HepG2 (cell line): Measurements from ENCODE around the gene MLLT11. TPM values are rescaled to one million over a fixed set of nuclear protein-coding genes. Genes with fewer than 3 reads are reported as not detected.

ENCODE experiments used
- ATAC-seq: fragments of 200-7000 bp; cut with Tn5 transposase; 3 replicates; pipeline ENCODE4 v1.9.1; 2020; ENCODE audit warnings: mild to moderate bottlenecking, moderate library complexity
- BruUV-seq: library from RNA; stranded (reverse); fragments of 400-500 nt; replicated peaks from 2 replicates; lab custom pipeline; 2021; lab: Mats Ljungman, UMichigan
- CTCF ChIA-PET: fragments of 300-600 bp; formaldehyde crosslinking; extraction: SDS; loops from one replicate; lab custom pipeline; 2021; ENCODE audit warnings: low total read pairs, inconsistent platforms, low intra/inter-chr PET ratio; lab: Yijun Ruan, JAX
- POLR2A ChIA-PET: fragments of 350-600 bp; sonication (Branson Sonifier 250); formaldehyde crosslinking; loops from one replicate; lab custom pipeline; 2020; ENCODE audit warnings: antibody characterized with exemption, inconsistent platforms; lab: Yijun Ruan, JAX
- DNase-seq: peaks from one replicate; pipeline ENCODE4 v3.0.0-alpha.2; 2015; ENCODE audit warnings: low spot score
- FAIRE-seq: peaks from 3 replicates; lab custom pipeline; 2011; peaks lifted over from hg19 to GRCh38; lab: Jason Lieb, UNC
- H2AFZ ChIP-seq: one replicate; pipeline ENCODE4 v1.6.1; 2011; ENCODE audit warnings: low read length, inconsistent platforms
- H3K27ac ChIP-seq: fragments of 300-600 bp; 3 replicates; pipeline ENCODE4 v1.8.0; 2011; ENCODE audit warnings: mixed run types, mild to moderate bottlenecking, mixed read lengths, low read length, inconsistent platforms; ENCODE audit not compliant: insufficient read depth; ENCODE audit errors: extremely low read length
- H3K27me3 ChIP-seq, 2 experiments: fragments of 200-600 bp in 1 of 2; 2 replicates in 1 of 2; 3 replicates in 1 of 2; pipeline versions ENCODE4 v1.6.0 to v1.8.0; 2011; ENCODE audit warnings: low read length in 2 of 2, mild to moderate bottlenecking in 2 of 2, moderate library complexity in 2 of 2, inconsistent platforms in 1 of 2; ENCODE audit not compliant: insufficient read depth in 2 of 2, control insufficient read depth in 1 of 2
- H3K36me3 ChIP-seq, 2 experiments: fragments of 200-600 bp in 1 of 2; replicated peaks in 1 of 2; 2 replicates in 1 of 2; 3 replicates in 1 of 2; pipeline versions ENCODE4 v1.5.1 to v1.8.0; 2011; ENCODE audit warnings: low read length in 2 of 2, inconsistent platforms in 1 of 2; ENCODE audit not compliant: insufficient read depth in 2 of 2, control insufficient read depth in 1 of 2
- H3K4me1 ChIP-seq: 2 replicates; pipeline ENCODE4 v1.5.1; 2012; ENCODE audit warnings: low read length, inconsistent platforms; ENCODE audit not compliant: insufficient read depth
- H3K4me2 ChIP-seq: 2 replicates; pipeline ENCODE4 v1.6.0; 2011; ENCODE audit warnings: low read depth, low read length, inconsistent platforms
- H3K4me3 ChIP-seq, 3 experiments: fragments of 200-600 bp in 1 of 3; sonication (generic), shearing (Covaris generic) in 1 of 3; replicated peaks in 1 of 3; 2 replicates each; pipeline ENCODE4 v1.5.1; 2011 to 2016; ENCODE audit warnings: low read length in 3 of 3, inconsistent platforms in 2 of 3, low read depth in 2 of 3, mild to moderate bottlenecking in 2 of 3, control low read depth in 1 of 3, mixed read lengths in 1 of 3; ENCODE audit not compliant: insufficient read depth in 1 of 3
- H3K79me2 ChIP-seq: one replicate; pipeline ENCODE4 v1.6.1; 2011; ENCODE audit warnings: low read length, inconsistent platforms; ENCODE audit not compliant: insufficient read depth
- H3K9ac ChIP-seq: 2 replicates; pipeline ENCODE4 v1.6.0; 2011; ENCODE audit warnings: mild to moderate bottlenecking, low read depth, low read length, inconsistent platforms; ENCODE audit not compliant: insufficient read depth
- H3K9me3 ChIP-seq: 2 replicates; pipeline ENCODE4 v1.5.1; 2012; ENCODE audit warnings: mild to moderate bottlenecking, low read length
- H4K20me1 ChIP-seq: 2 replicates; pipeline ENCODE4 v1.6.0; 2011; ENCODE audit warnings: inconsistent platforms, mild to moderate bottlenecking, low read length, moderate library complexity; ENCODE audit not compliant: insufficient read depth
- FOSL1 ChIP-seq: sonication (generic); formaldehyde crosslinking; IDR thresholded peaks from 2 replicates; pipeline ENCODE4 v1.9.0; 2021; ENCODE audit warnings: missing genetic modification reagents, borderline replicate concordance
- JARID2 ChIP-seq: sonication (generic); formaldehyde crosslinking; IDR thresholded peaks from 2 replicates; pipeline ENCODE4 v1.8.1; 2023; ENCODE audit warnings: missing genetic modification reagents, inconsistent platforms; ENCODE audit not compliant: insufficient replicate concordance
- PAX8 ChIP-seq: sonication (generic); formaldehyde crosslinking; IDR thresholded peaks from 2 replicates; pipeline ENCODE4 v1.8.0; 2022; ENCODE audit warnings: mild to moderate bottlenecking, missing genetic modification reagents, borderline replicate concordance
- ZNF274 ChIP-seq: sonication (generic); formaldehyde crosslinking; IDR thresholded peaks from 2 replicates; pipeline ENCODE4 v1.5.1; 2020; ENCODE audit warnings: mild to moderate bottlenecking, missing genetic modification reagents
- WGBS: methylation state at CpG from one replicate; pipeline ENCODE4 v1.1.6; 2017; ENCODE audit warnings: low lambda C conversion rate; 5-methylcytosine and 5-hydroxymethylcytosine counted together
- in situ Hi-C: cut with HindIII; loops from 2 replicates; pipeline ENCODE4 v1.10.0; 2017; ENCODE audit warnings: low pct_unique_long_range_greater_than_20kb; ENCODE audit not compliant: extremely low pct_ligation_motif_present
- intact Hi-C: fragments of 100-400 bp; cut with micrococcal nuclease; formaldehyde crosslinking; loops from one replicate; pipeline ENCODE4 v1.10.0; 2022; ENCODE audit not compliant: unreplicated experiment
- polyA plus RNA-seq, 8 experiments: library from polyadenylated mRNA; depleted of rRNA in 3 of 8; stranded (reverse) in 7 of 8; unstranded in 1 of 8; fragments of >200 nt; fragmentation: Illumina TruSeq in 4 of 8; extraction: Trizol in 4 of 8; gene quantifications; 2 replicates each; pipeline versions ENCODE4 v1.2.1 to v1.2.3, GENCODE V29; 2011 to 2016; ENCODE audit warnings: low read depth in 4 of 8, missing spikeins in 1 of 8, mixed read lengths in 1 of 8; ENCODE audit not compliant: insufficient read depth in 1 of 8
- total RNA-seq, 5 experiments: library from RNA; depleted of rRNA; stranded (reverse); fragments of >200 nt; fragmentation: Illumina TruSeq; extraction: Trizol; gene quantifications; 2 replicates each; pipeline ENCODE4 v1.2.3, GENCODE V29; 2016; ENCODE audit warnings: low read depth in 1 of 5
- TF ChIP-seq, protein P1 (sequence below): sonication (generic); formaldehyde crosslinking; IDR thresholded peaks from 2 replicates; pipeline ENCODE4 v1.8.1; 2023; ENCODE audit warnings: mild to moderate bottlenecking, moderate library complexity, missing genetic modification reagents
- TF ChIP-seq, protein P2 (sequence below): sonication (generic); formaldehyde crosslinking; IDR thresholded peaks from 2 replicates; pipeline ENCODE4 v1.5.1; 2020; ENCODE audit warnings: missing genetic modification reagents, mild to moderate bottlenecking, borderline replicate concordance
- TF ChIP-seq, protein P3 (sequence below): conservative IDR thresholded peaks from 2 replicates; pipeline ENCODE4 v1.6.1; 2018; ENCODE audit warnings: missing genetic modification reagents

The MLLT11 gene
- total and polyA plus RNA-seq, 2 of the 13 experiments (the other 11 are each of a cell fraction or from before 2014, with no cell fraction given), result 0.21 to 0.22 TPM

DNA sequence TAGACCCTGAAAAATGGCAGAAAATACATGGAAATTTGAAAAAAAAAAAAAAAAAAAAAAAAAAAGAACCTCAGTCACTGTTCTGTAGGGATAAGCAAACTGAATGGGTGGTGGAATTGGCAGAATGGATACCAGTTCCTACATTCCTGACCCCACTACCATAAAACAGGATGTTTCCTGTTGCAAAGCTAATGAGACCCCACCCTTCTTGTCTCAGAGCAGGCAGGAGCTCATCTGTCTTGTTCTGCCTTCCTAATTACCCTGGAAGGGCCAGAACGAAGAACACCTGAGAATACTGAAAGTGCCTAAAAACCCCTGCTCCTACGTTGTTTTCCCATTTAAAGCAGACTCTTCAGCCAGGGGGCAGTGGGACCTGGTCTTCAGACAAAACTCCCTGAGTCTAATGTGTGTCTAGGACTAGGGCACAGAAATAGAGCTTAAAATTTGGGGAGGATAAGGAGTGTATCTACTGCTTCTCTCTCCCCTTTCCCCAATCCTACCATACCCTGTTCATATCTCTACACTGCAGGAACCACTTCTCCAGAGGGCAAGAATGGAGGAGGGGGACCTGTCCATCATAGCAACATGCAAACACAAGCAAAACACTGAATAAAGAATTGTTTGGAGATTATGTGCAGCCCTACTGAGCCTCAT, 8.7 kb upstream of the MLLT11 start:
- no peak overlapping the region for H3K9ac ChIP-seq
- ChIA-PET CTCF (no interaction called here), POLR2A (interaction anchor here (0.6 to 1.1 kb wide), 2 partner anchors 16 to 39 kb away, joined by 4 read pairs; no protein-coding TSS in a partner anchor)
- peaks cover under 1% of the 10 kb centered on the region for H3K79me2 ChIP-seq
- in situ Hi-C loops, result no loop called here
- TF ChIP-seq JARID2 (CRISPR knock-in tag) (no peak), PAX8 (CRISPR knock-in tag) (no peak), FOSL1 (no peak), ZNF274 (CRISPR knock-in tag) (no peak)
- TF ChIP-seq, protein P1, sequence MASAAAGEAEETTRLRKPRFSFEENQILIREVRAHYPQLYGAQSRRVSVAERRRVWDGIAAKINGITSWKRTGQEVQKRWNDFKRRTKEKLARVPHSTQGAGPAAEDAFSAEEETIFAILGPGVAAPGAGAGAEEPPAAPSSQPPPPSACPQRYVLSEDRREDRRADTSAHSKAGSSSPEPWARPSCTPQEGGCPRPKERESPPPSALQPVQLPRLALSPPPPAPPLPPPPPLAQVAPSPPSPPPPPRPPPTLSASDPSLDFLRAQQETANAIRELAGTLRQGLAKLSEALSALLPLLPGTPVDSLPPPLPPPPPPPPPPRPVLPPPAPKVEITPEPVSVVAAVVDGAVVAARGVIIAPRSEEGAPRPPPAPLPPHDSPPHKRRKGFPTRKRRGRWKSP, result no peak
- TF ChIP-seq, protein P2, sequence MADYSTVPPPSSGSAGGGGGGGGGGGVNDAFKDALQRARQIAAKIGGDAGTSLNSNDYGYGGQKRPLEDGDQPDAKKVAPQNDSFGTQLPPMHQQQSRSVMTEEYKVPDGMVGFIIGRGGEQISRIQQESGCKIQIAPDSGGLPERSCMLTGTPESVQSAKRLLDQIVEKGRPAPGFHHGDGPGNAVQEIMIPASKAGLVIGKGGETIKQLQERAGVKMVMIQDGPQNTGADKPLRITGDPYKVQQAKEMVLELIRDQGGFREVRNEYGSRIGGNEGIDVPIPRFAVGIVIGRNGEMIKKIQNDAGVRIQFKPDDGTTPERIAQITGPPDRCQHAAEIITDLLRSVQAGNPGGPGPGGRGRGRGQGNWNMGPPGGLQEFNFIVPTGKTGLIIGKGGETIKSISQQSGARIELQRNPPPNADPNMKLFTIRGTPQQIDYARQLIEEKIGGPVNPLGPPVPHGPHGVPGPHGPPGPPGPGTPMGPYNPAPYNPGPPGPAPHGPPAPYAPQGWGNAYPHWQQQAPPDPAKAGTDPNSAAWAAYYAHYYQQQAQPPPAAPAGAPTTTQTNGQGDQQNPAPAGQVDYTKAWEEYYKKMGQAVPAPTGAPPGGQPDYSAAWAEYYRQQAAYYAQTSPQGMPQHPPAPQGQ, result no peak
- TF ChIP-seq, protein P3, sequence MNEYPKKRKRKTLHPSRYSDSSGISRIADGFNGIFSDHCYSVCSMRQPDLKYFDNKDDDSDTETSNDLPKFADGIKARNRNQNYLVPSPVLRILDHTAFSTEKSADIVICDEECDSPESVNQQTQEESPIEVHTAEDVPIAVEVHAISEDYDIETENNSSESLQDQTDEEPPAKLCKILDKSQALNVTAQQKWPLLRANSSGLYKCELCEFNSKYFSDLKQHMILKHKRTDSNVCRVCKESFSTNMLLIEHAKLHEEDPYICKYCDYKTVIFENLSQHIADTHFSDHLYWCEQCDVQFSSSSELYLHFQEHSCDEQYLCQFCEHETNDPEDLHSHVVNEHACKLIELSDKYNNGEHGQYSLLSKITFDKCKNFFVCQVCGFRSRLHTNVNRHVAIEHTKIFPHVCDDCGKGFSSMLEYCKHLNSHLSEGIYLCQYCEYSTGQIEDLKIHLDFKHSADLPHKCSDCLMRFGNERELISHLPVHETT (CRISPR knock-in tag), result no peak
- peaks cover 11 to 31% of the 10 kb centered on the region in 2 experiments for H3K36me3 ChIP-seq
- no peak overlapping the region for H2AFZ ChIP-seq
- no peak for DNase-seq
- no peaks in the 10 kb centered on the region for H3K9me3 ChIP-seq
- H3K4me1 ChIP-seq, result peaks cover 57% of the 10 kb centered on the region
- no peak for FAIRE-seq
- H3K4me2 ChIP-seq, result no peak overlapping the region
- intact Hi-C loops, result no loop called here
- WGBS, result 94% methylated on average over 2 of the region's 2 CpGs
- no TSS peak for BruUV-seq
- no peak for ATAC-seq
- no peaks in the 10 kb centered on the region for H4K20me1 ChIP-seq
- no peaks in the 10 kb centered on the region for H3K27me3 ChIP-seq
- no peak overlapping the region for H3K27ac ChIP-seq
- H3K4me3 ChIP-seq, result no peak overlapping the region
